Measurements from ENCODE around the gene JMJD4.

- TF ChIP-seq CTCF (conservative IDR thresholded peaks at IDR 0.05; ENCODE audit: low read depth, low read length) (no peak), EZH2 (IDR thresholded peaks at IDR 0.05; ENCODE audit: borderline replicate concordance, low read depth, low read length, poor library complexity, severe bottlenecking) (no peak)
Measured at GRCh38 chr1:227718932-227719331, 16.2 kb downstream of the JMJD4 start.
